HepG2 (cell line): ENCODE data around the gene PNRC1. TPM values are rescaled to one million over a fixed set of nuclear protein-coding genes. Genes with fewer than 3 reads are reported as not detected.

Source experiments
- CENPX ChIP-seq: sonication (generic); formaldehyde crosslinking; IDR thresholded peaks from 2 replicates; pipeline ENCODE4 v1.9.0; 2021; ENCODE audit warnings: mild to moderate bottlenecking, missing genetic modification reagents, moderate library complexity
- HNF4G ChIP-seq, 2 experiments: sonication (generic) in 1 of 2; formaldehyde crosslinking in 1 of 2; IDR thresholded peaks; 2 replicates each; pipeline versions ENCODE4 v1.4.0 to v1.6.1; 2011 to 2020; ENCODE audit warnings: borderline replicate concordance in 2 of 2, low read depth in 2 of 2, mild to moderate bottlenecking in 2 of 2, low read length in 1 of 2, missing genetic modification reagents in 1 of 2, moderate library complexity in 1 of 2
- NR2C2 ChIP-seq: sonication (generic); formaldehyde crosslinking; IDR thresholded peaks from 2 replicates; pipeline ENCODE4 v1.4.0; 2020; ENCODE audit warnings: missing genetic modification reagents, mild to moderate bottlenecking, moderate library complexity, borderline replicate concordance
- PITX1 ChIP-seq: sonication (generic); formaldehyde crosslinking; IDR thresholded peaks from 2 replicates; pipeline ENCODE4 v1.5.1; 2020; ENCODE audit warnings: mild to moderate bottlenecking, missing genetic modification reagents
- POLR2AphosphoS2 ChIP-seq: IDR thresholded peaks from 2 replicates; pipeline ENCODE4 v1.6.1; 2011; ENCODE audit warnings: low read depth, low read length, improper control_type of control experiment
- RFX5 ChIP-seq: IDR thresholded peaks from 2 replicates; pipeline ENCODE4 v1.6.1; 2011; ENCODE audit warnings: low read depth, low read length, improper control_type of control experiment
- RNF2 ChIP-seq: fragments of 450-650 bp; conservative IDR thresholded peaks from 2 replicates; pipeline ENCODE4 v1.6.1; 2016; ENCODE audit warnings: low read depth
- TCF7L2 ChIP-seq: IDR thresholded peaks from 2 replicates; pipeline ENCODE4 v1.6.1; 2011; ENCODE audit warnings: mild to moderate bottlenecking, low read depth, low read length, moderate library complexity
- ZFYVE20 ChIP-seq: sonication (generic); formaldehyde crosslinking; IDR thresholded peaks from 2 replicates; pipeline ENCODE4 v1.8.0; 2023; ENCODE audit warnings: low read depth, mild to moderate bottlenecking, moderate library complexity, missing genetic modification reagents, borderline replicate concordance
- ZKSCAN5 ChIP-seq: sonication (generic); formaldehyde crosslinking; IDR thresholded peaks from 2 replicates; pipeline ENCODE4 v1.5.1; 2020; ENCODE audit warnings: mild to moderate bottlenecking, missing genetic modification reagents
- ZNF124 ChIP-seq: sonication (generic); formaldehyde crosslinking; IDR thresholded peaks from 2 replicates; pipeline ENCODE4 v1.4.0; 2020; ENCODE audit warnings: missing genetic modification reagents
- ZNF138 ChIP-seq: sonication (generic); formaldehyde crosslinking; IDR thresholded peaks from 2 replicates; pipeline ENCODE4 v1.5.0; 2020; ENCODE audit warnings: mild to moderate bottlenecking, low read depth, missing genetic modification reagents
- ZNF232 ChIP-seq: sonication (generic); formaldehyde crosslinking; IDR thresholded peaks from 2 replicates; pipeline ENCODE4 v1.4.0; 2020; ENCODE audit warnings: missing genetic modification reagents, borderline replicate concordance
- ZNF329 ChIP-seq: sonication (generic); formaldehyde crosslinking; IDR thresholded peaks from 2 replicates; pipeline ENCODE4 v1.9.0; 2021; ENCODE audit warnings: low read depth, mild to moderate bottlenecking, missing genetic modification reagents
- ZNF367 ChIP-seq: sonication (generic); formaldehyde crosslinking; IDR thresholded peaks from 2 replicates; pipeline ENCODE4 v1.4.0; 2020; ENCODE audit warnings: missing genetic modification reagents, borderline replicate concordance
- ZNF552 ChIP-seq: sonication (generic); formaldehyde crosslinking; IDR thresholded peaks from 2 replicates; pipeline ENCODE4 v1.9.0; 2022; ENCODE audit warnings: missing genetic modification reagents, mild to moderate bottlenecking, borderline replicate concordance
- ZNF605 ChIP-seq: sonication (generic); formaldehyde crosslinking; IDR thresholded peaks from 2 replicates; pipeline ENCODE4 v1.8.0; 2022; ENCODE audit warnings: mild to moderate bottlenecking, missing genetic modification reagents
- polyA plus RNA-seq, 8 experiments: library from polyadenylated mRNA; depleted of rRNA in 3 of 8; stranded (reverse) in 7 of 8; unstranded in 1 of 8; fragments of >200 nt; fragmentation: Illumina TruSeq in 4 of 8; extraction: Trizol in 4 of 8; gene quantifications; 2 replicates each; pipeline versions ENCODE4 v1.2.1 to v1.2.3, GENCODE V29; 2011 to 2016; ENCODE audit warnings: low read depth in 4 of 8, missing spikeins in 1 of 8, mixed read lengths in 1 of 8; ENCODE audit not compliant: insufficient read depth in 1 of 8
- total RNA-seq, 5 experiments: library from RNA; depleted of rRNA; stranded (reverse); fragments of >200 nt; fragmentation: Illumina TruSeq; extraction: Trizol; gene quantifications; 2 replicates each; pipeline ENCODE4 v1.2.3, GENCODE V29; 2016; ENCODE audit warnings: low read depth in 1 of 5
- TF ChIP-seq, protein P1 (sequence below), 2 experiments: IDR thresholded peaks; 2 replicates each; pipeline ENCODE4 v1.6.1; 2011 to 2012; ENCODE audit warnings: low read length in 2 of 2, borderline replicate concordance in 1 of 2, low read depth in 1 of 2, mild to moderate bottlenecking in 1 of 2, moderate library complexity in 1 of 2
- TF ChIP-seq, protein P2 (sequence below): sonication (generic); formaldehyde crosslinking; IDR thresholded peaks from 2 replicates; pipeline ENCODE4 v1.5.1; 2020; ENCODE audit warnings: missing genetic modification reagents, mild to moderate bottlenecking, borderline replicate concordance
- TF ChIP-seq, protein P3 (sequence below): sonication (generic); formaldehyde crosslinking; IDR thresholded peaks from 2 replicates; pipeline ENCODE4 v1.5.0; 2020; ENCODE audit warnings: mild to moderate bottlenecking, missing genetic modification reagents

PNRC1 gene
- total and polyA plus RNA-seq, 2 of the 13 experiments (the other 11 are each of a cell fraction or from before 2014, with no cell fraction given) = 17.6 to 36.0 TPM

DNA sequence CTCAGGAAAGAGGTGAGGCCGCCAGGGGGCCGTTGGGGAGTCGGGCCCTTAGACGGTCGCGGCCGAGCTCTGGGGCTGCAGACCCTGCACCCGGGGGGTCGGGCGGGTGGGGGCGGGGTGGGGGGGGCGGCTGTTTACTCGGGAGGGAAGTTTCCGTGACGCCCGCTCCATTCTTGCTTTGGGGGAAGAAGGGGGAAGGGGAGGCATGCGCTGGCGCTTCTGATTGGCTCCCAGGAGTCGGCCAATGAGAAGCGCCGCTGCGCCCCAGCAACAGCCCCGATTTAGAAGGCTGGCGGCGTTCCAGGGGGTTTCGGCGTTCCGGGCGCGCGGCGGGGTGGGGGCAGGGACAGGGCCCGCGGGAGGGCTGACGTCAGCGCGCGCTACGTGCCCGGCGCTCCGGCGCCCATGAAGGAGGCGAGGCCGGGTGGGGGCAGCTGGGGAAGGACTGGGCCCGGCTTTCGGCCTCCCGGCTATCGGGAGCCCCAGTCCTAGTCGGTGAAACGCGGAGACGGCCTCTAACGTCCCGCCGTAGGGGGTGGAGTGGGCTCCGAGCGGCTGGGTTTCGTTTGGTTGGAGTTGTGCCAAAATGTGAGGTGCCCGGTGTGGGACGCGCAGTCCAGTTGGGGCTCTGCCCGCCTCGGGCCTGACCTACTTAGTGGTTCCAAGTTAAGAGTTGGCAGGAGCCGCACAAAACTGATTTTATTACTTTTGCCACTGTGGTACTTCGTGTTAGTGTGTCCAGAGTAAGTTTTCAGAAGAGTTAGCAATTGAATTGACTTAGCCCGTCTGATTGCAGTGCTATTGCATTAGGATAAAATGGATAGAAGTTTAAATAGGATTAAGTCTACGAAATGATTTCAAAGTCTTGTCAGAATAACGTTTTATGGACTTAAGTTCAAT lies 1.1 kb downstream of the PNRC1 start (continued):
- TF ChIP-seq HNF4G (IDR thresholded peaks at IDR 0.05; ENCODE audit: borderline replicate concordance, low read depth, low read length) (no peak), HNF4G (CRISPR knock-in tag; IDR thresholded peaks at IDR 0.05; ENCODE audit: borderline replicate concordance, low read depth) (no peak; the same call in 1 of the 2 replicates), NR2C2 (CRISPR knock-in tag) (no peak), ZNF124 (CRISPR knock-in tag) (0 out of 2 replicates have a peak, but pooled peaks have one; percentile 27), ZNF605 (CRISPR knock-in tag) (peak; percentile 51; the same call in 1 of the 2 replicates), PITX1 (peak; percentile 32; the same call in 1 of the 2 replicates), ZNF367 (CRISPR knock-in tag) (0 out of 2 replicates have a peak, but pooled peaks have one; percentile 21), ZNF232 (no peak), CENPX (CRISPR knock-in tag) (no peak), ZNF552 (no peak; the same call in 1 of the 2 replicates), ZFYVE20 (CRISPR knock-in tag) (no peak), ZNF329 (peak; percentile 50; the same call in 1 of the 2 replicates), ZNF138 (CRISPR knock-in tag) (no peak), RFX5 (peak; percentile 97), ZKSCAN5 (no peak), POLR2AphosphoS2 (peak; percentile 37; the same call in 1 of the 2 replicates), TCF7L2 (no peak), RNF2 (no peak)
- TF ChIP-seq, protein P1, sequence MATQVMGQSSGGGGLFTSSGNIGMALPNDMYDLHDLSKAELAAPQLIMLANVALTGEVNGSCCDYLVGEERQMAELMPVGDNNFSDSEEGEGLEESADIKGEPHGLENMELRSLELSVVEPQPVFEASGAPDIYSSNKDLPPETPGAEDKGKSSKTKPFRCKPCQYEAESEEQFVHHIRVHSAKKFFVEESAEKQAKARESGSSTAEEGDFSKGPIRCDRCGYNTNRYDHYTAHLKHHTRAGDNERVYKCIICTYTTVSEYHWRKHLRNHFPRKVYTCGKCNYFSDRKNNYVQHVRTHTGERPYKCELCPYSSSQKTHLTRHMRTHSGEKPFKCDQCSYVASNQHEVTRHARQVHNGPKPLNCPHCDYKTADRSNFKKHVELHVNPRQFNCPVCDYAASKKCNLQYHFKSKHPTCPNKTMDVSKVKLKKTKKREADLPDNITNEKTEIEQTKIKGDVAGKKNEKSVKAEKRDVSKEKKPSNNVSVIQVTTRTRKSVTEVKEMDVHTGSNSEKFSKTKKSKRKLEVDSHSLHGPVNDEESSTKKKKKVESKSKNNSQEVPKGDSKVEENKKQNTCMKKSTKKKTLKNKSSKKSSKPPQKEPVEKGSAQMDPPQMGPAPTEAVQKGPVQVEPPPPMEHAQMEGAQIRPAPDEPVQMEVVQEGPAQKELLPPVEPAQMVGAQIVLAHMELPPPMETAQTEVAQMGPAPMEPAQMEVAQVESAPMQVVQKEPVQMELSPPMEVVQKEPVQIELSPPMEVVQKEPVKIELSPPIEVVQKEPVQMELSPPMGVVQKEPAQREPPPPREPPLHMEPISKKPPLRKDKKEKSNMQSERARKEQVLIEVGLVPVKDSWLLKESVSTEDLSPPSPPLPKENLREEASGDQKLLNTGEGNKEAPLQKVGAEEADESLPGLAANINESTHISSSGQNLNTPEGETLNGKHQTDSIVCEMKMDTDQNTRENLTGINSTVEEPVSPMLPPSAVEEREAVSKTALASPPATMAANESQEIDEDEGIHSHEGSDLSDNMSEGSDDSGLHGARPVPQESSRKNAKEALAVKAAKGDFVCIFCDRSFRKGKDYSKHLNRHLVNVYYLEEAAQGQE (IDR thresholded peaks at IDR 0.05; ENCODE audit: borderline replicate concordance in 1 of 2, low read depth in 1 of 2, low read length in 2 of 2) = no peak
- TF ChIP-seq, protein P2, sequence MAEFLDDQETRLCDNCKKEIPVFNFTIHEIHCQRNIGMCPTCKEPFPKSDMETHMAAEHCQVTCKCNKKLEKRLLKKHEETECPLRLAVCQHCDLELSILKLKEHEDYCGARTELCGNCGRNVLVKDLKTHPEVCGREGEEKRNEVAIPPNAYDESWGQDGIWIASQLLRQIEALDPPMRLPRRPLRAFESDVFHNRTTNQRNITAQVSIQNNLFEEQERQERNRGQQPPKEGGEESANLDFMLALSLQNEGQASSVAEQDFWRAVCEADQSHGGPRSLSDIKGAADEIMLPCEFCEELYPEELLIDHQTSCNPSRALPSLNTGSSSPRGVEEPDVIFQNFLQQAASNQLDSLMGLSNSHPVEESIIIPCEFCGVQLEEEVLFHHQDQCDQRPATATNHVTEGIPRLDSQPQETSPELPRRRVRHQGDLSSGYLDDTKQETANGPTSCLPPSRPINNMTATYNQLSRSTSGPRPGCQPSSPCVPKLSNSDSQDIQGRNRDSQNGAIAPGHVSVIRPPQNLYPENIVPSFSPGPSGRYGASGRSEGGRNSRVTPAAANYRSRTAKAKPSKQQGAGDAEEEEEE (CRISPR knock-in tag) = no peak
- TF ChIP-seq, protein P3, sequence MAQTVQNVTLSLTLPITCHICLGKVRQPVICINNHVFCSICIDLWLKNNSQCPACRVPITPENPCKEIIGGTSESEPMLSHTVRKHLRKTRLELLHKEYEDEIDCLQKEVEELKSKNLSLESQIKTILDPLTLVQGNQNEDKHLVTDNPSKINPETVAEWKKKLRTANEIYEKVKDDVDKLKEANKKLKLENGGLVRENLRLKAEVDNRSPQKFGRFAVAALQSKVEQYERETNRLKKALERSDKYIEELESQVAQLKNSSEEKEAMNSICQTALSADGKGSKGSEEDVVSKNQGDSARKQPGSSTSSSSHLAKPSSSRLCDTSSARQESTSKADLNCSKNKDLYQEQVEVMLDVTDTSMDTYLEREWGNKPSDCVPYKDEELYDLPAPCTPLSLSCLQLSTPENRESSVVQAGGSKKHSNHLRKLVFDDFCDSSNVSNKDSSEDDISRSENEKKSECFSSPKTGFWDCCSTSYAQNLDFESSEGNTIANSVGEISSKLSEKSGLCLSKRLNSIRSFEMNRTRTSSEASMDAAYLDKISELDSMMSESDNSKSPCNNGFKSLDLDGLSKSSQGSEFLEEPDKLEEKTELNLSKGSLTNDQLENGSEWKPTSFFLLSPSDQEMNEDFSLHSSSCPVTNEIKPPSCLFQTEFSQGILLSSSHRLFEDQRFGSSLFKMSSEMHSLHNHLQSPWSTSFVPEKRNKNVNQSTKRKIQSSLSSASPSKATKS (CRISPR knock-in tag) = no peak
